ENCODE results near the gene WDR27. TPM values are rescaled to one million over a fixed set of nuclear protein-coding genes. Genes with fewer than 3 reads are reported as not detected.
"Not testable (repeated sequence)": the region's sequence is repeated elsewhere in the genome, so short reads cannot be mapped to it uniquely, and the experiment has no call there.

WDR27 gene
- total RNA-seq, 1 experiment from 2014 or later, result 18.7 TPM

DNA sequence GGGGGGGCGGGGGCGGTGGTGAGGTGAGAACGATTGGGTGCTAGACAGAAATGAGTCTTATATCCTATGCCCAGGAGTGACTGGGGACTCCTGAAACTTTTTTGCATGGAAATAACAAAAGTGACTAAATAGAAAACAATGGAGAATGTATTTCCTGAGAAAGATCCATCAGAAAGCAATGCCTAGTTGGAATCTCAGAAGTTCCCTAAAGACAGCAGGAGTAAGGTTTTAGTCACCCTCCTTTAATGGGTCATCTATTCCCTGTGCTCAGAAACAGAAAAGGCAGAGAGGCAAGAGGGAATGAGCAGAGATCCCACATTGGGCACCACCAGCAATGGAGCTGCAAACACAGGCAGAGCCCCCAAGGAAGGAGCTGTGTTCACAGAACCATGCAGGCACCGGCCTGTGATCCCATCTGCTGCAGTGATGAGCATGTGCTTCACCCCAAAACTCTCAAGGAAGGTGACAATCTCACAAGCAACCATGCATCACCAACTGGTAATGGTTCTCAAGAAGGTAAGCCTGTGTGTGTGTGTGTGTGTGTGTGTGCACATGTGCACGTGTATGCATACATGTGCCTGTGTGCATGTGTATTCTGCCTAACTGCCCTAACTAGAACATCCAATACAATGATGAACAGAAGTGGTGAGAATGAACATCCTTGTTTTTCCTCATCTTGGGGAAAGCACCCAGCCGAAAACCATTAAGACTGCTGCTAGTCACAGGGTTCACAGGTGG is 168.4 kb downstream of the WDR27 start:
- no peak for DNase-seq (ENCODE audit: low read depth)

DNA sequence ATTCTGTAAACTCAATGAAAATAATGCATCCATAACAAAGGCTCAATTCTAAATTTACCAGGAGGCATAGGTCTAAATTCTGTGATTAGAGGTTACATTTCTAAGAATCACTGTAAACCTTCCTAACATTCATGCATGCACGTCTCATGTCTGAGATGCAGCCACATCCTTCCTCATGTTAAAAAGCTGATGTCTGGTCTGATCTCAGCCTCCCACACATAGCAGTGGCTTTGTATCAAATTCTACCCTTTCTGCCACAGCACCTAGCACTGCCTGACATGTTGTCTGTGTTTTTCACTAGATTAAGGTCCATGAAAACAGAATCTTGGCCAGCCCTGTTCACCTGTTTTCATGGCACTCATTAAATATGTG is 171.1 kb downstream of the WDR27 start:
- no peak for DNase-seq (ENCODE audit: low read depth)

DNA sequence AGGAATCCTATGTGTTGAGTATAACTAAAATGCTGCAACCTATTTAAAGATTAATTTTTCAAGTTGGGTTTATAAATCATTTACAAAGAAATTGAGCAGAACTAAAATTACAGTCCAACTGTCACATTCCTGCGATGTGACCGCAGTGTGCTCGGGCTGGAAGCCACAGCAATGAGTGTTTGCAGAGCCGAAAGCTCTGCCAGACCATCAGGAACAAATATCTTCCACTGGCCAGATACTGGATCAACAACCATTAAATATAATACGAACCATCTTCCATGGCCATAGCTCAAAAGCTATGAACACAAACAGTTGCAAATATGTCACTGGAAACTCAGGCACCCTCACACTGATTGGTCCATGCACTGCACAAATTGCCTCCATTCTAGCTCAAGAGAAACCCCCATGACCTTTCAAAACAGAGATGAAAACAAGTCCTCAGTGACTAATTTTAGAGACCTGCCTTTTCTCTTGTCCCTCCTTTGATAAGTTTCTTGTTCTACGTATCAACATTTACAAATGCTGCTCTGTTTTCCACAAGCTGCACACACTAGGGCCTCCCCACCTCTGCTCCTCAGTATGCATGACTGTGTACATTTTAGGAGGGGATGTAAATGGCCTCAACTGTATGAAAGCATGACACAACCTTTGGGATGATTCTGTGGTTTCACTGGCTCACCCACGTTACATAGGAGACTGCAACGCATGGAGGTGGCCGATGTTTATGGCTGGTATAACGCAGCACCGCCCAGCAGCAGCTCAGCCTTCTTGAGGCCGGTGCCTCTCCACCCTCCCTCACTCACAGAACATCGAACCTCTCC is 171.7 kb downstream of the WDR27 start:
- no peak for DNase-seq (ENCODE audit: low read depth)

GRCh38 chr6:169528755-169529154 is 173.1 kb downstream of the WDR27 start:
- no peak for DNase-seq (ENCODE audit: low read depth)

DNA sequence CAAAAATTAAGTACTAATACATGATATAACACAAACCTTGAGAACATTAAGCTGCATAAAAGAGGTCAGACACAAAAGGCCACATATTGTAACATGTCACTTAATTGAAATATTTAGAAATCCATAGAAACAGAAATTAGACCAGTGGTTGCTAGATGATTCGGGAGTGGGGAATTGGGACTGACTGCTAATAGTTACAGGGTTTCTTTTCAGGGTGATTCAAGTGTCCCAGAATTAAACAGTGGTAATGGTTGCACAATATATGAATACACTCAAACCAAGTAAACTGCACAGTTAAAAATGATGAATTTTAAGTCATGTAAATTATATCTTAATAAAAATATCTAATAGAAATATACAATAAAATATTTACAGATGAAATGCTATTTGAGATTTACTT is 174.5 kb downstream of the WDR27 start:
- no peak for DNase-seq (ENCODE audit: low read depth)

- DNase-seq (ENCODE audit: low read depth), result no peak
Observed at GRCh38 chr6:169521825-169522224, 180.0 kb downstream of the WDR27 start.

DNA sequence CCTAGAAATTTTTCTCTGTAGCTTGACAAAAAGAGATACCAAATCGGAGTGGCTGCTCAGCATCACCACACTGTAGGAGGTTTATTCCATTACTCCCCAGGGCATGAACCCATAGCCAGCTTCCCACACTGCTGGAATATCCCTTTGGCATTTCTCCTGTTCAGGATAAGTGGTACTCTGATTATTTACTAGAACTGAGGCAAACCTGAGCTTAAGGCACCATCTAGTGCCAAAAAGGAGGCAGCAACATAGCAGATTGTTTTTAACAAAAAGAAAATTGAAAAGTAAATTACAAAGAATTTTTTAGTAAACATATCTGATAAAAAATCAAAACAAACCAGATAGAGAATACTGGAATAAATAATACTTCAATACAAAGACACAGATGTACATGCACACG is 181.7 kb downstream of the WDR27 start:
- no peak for DNase-seq (ENCODE audit: low read depth)

GRCh38 chr6:169518451-169518850 is 183.4 kb downstream of the WDR27 start:
- DNase-seq (ENCODE audit: low read depth), result no peak

- DNase-seq (ENCODE audit: low read depth), result no peak
Observed at GRCh38 chr6:169513478-169514193, 188.2 kb downstream of the WDR27 start.

DNA sequence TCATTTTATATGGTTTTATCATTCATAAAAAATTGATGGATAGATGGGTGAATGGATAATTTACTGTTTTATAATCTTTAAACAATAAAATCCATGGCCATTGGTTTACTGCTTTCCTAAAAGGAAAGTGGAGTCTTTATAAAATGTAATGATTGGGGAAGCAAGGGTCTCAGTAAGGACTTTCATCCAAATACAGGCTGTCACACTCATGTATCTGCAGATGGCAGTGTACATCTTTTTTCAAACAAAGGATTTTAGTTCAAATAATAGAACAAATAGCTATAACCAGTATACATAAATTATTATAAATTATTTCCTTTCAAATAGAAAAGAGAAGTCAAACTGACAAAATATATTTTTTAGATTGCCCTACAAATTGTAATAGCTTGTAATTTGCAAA is 190.0 kb downstream of the WDR27 start:
- not testable (repeated sequence) for DNase-seq (ENCODE audit: low read depth)

GRCh38 chr6:169510871-169511270 is 191.0 kb downstream of the WDR27 start:
- DNase-seq (ENCODE audit: low read depth), result no peak

DNA sequence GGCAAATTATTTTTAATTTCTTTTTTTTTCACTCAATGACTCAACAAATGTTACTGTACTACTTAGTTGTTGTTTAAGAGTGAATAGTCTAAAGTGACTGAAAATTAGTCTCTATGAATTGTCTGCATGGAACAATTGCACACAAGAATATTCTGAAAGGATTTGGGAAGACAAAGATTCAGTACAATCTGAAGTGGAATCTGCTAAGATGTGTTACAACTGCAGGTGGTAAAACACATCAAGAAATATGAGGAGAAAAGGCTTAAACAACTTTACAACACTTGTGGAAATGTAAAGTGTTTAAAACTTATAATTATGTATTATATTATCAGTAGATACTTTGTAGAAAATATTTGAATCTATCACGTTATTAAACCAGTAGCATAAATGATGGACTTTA is 193.4 kb downstream of the WDR27 start:
- DNase-seq (ENCODE audit: low read depth), result no peak

- no peak for DNase-seq (ENCODE audit: low read depth)
Observed at GRCh38 chr6:169503422-169504152, 198.2 kb downstream of the WDR27 start.

DNA sequence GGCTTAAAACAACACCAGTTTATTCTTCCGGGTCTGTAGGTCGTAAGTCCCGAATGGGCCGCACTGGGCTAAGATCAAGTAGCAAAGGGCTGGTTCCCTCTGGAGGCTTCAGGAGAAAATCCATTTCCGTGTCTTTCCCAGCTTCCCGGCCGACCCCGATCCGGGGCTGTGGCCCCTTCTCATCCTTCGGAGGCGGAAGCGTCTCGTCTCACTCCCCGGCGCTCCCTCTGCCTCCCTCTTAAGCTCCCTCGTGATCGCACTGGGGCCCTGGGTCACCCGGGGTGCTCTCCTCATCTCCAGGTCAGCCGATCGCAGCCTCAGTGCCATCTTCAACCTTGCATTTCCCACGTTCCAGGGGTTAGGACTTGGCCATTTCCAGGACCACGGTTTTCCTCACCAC is 199.4 kb downstream of the WDR27 start:
- DNase-seq (ENCODE audit: low read depth), result no peak

- no peak for DNase-seq (ENCODE audit: low read depth)
Observed at GRCh38 chr6:169501777-169502313, 200.0 kb downstream of the WDR27 start.

- DNase-seq (ENCODE audit: low read depth), result no peak
Observed at GRCh38 chr6:169501128-169501527, 200.7 kb downstream of the WDR27 start.

DNA sequence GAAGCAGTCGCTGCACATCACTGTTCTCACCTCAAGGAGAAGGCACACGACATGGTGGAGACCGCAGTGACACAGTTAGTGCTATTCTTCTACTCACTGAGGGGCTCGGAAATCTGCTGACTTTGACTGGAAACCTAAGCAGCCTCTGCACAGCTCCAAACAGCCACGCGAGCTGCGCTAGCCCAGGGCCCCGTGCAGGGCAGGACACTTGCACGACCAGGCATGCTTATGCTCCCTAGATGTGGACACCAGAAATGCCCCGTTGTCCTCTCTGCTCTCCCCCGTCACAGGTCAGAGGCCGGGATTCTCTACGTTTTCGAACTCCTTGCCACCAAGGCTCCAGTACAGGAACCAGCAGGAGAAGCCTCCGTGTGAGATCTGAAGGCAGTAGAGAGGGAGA is 201.1 kb downstream of the WDR27 start:
- DNase-seq (ENCODE audit: low read depth), result no peak

DNA sequence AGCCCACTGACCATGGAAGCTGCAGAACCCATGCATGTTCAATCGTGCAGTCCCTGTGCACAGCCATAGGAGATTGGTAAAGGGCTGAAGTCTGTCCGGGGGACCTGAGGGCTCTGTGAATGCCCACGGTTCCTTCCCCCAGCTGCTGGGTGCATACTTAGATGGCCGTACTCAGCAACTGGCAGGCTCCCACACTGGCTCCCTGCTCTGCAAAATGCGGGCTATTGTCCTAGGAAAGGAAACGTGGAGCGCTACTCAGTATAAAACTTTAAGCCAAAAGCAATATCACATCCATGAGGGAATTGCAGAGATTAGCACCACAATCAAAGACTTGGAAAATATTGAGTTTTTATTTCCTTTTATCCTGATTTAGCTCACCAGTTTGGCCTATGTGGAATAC is 202.0 kb downstream of the WDR27 start:
- DNase-seq (ENCODE audit: low read depth), result no peak

- DNase-seq (ENCODE audit: low read depth), result no peak
Observed at GRCh38 chr6:169498916-169499513, 202.8 kb downstream of the WDR27 start.

- no peak for DNase-seq (ENCODE audit: low read depth)
Observed at GRCh38 chr6:169495601-169496000, 206.2 kb downstream of the WDR27 start.

GRCh38 chr6:169494038-169494437 is 207.8 kb downstream of the WDR27 start:
- DNase-seq (ENCODE audit: low read depth), result no peak

Measured in HT1080 (cell line).